NOMO-1 treated with dmso at 0.1 percent for 144 hours (cell line): Measurements from ENCODE around the gene TAOK1.
"Not testable (repeated sequence)": the region's sequence is repeated elsewhere in the genome, so short reads cannot be mapped to it uniquely, and the experiment has no call there.

Source experiments
- DNase-seq: peaks from one replicate; lab custom pipeline; 2025; ENCODE audit not compliant: unreplicated experiment; lab: John Stamatoyannopoulos, UW

TAOK1 gene

GRCh38 chr17:29389982-29390850, at the start of gene TAOK1:
TSS of gene TAOK1 (plus strand) at chr17:29390363. CDS start at chr17:29451549, 61,186 bp downstream.
- DNase-seq: peak; percentile 97

DNA sequence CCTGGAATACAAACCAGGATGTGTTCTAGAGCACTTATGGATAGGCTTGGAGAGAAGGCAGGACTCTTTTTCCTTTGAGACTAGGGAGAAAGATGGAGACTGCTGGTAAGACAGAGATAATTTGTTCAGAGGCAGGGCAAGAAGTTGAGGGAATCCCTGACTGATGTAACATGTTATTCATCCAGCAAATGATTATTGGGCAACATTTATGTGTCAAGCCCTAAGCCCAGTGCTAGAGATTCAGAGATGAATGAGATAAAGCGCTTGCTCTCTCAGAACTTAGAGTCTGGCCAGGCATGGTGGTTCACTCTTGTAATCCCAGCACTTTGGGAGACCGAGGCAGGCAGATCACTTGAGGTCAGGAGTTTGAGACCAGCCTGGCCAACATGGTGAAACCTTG, 48.4 kb upstream of the TAOK1 start:
- peak; percentile 37 for DNase-seq

DNA sequence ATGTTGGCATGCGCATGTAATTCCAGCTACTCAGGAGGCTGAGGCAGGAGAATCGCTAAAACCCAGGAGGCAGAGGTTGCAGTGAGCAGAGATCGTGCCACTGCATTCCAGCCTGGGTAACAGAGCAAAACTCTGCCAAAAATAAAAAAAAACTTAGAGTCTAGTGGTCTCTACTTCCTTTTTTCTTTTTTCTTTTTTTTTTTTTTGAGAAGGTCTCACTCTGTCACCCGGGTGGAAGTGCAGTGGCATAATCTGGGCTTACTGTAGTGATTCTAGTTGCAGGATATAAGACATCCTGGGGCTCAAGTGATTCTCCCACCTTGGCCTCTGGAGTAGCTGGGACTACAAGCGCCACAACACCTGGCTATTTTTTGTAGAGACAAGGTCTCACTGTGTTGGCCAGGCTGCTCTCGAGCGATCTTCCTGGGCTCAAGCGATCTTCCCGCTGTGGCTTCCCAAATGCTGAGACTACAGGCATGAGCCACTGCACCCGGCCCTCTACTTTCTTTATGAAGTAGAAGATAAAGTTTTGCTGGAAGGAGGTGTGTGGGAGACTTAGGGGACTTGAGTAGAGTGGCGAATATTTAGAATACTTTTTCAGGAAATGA, 47.9 kb upstream of the TAOK1 start:
- DNase-seq: peak; percentile 49

- DNase-seq: no peak
Observed at GRCh38 chr17:29344201-29344856, 45.8 kb upstream of the TAOK1 start.

GRCh38 chr17:29345066-29345465, 45.1 kb upstream of the TAOK1 start:
- no peak for DNase-seq

GRCh38 chr17:29345470-29345869, 44.7 kb upstream of the TAOK1 start:
- DNase-seq: not testable (repeated sequence)

DNA sequence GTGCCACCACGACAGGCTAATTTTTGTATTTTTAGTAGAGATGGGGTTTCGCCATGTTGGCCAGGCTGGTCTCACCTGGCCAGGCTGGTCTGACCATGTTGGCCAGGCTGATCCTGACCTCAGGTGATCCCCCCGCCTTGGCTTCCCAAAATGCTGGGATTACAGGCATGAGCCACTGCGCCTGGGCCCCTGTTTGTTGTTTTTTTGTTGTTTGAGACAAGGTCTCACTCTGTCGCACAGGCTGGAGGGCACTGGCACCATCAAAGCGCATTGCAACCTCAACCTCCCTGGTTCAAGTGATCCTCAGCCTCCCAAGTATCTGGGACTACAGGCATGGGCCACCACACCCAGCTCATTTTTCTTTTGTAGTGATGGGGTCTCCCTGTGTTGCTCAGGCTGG, 43.7 kb upstream of the TAOK1 start:
- no peak for DNase-seq

GRCh38 chr17:29347831-29348629, 42.1 kb upstream of the TAOK1 start:
- DNase-seq: no peak

GRCh38 chr17:29349409-29349808, 40.8 kb upstream of the TAOK1 start:
- DNase-seq: no peak

GRCh38 chr17:29352146-29352545, 38.0 kb upstream of the TAOK1 start:
- no peak for DNase-seq

- no peak for DNase-seq
Observed at GRCh38 chr17:29357232-29357631, 32.9 kb upstream of the TAOK1 start.

- DNase-seq: peak; percentile 10
Observed at GRCh38 chr17:29357821-29358232, 32.3 kb upstream of the TAOK1 start.

DNA sequence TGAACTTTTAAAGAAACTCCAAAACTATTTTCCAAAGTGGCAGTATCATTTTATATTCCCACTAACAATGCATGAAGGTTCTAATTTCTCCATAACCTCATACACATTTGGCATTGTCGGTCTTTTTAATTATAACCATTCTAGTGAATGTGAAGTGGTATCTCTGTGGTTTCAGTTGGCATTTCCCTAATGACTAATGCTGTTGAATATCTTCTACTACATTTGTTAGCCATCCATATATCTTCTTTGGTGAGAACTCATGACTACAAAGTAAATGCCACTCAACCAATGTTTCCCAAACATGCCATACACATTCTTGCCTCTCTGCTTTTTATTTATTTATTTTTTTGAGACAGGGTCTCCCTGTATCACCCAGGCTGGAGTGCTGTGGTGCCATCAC, 31.7 kb upstream of the TAOK1 start:
- no peak for DNase-seq

- DNase-seq: no peak
Observed at GRCh38 chr17:29359777-29360176, 30.4 kb upstream of the TAOK1 start.

GRCh38 chr17:29363716-29364115, 26.4 kb upstream of the TAOK1 start:
- no peak for DNase-seq

GRCh38 chr17:29364691-29365090, 25.5 kb upstream of the TAOK1 start:
- DNase-seq: no peak

- no peak for DNase-seq
Observed at GRCh38 chr17:29368161-29368560, 22.0 kb upstream of the TAOK1 start.

DNA sequence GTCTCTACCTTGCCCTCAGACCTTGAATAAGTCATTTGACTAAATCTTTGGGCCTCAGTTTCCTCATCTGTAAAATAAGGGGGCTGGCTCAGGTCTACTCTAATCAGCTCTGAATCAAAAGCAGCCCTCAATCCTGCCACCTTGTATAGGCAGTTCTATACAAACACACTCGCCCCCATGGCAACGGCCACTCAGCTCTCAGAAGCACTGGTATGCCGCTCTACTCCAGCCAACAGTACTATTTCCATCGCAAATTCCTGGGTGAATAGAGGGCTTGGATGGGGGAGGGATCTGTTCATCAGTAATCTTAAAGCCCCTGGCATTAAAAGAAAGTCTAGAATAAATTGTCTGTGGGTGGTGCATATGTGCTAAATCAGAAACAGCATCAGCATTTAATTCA, 21.2 kb upstream of the TAOK1 start:
- DNase-seq: no peak

DNA sequence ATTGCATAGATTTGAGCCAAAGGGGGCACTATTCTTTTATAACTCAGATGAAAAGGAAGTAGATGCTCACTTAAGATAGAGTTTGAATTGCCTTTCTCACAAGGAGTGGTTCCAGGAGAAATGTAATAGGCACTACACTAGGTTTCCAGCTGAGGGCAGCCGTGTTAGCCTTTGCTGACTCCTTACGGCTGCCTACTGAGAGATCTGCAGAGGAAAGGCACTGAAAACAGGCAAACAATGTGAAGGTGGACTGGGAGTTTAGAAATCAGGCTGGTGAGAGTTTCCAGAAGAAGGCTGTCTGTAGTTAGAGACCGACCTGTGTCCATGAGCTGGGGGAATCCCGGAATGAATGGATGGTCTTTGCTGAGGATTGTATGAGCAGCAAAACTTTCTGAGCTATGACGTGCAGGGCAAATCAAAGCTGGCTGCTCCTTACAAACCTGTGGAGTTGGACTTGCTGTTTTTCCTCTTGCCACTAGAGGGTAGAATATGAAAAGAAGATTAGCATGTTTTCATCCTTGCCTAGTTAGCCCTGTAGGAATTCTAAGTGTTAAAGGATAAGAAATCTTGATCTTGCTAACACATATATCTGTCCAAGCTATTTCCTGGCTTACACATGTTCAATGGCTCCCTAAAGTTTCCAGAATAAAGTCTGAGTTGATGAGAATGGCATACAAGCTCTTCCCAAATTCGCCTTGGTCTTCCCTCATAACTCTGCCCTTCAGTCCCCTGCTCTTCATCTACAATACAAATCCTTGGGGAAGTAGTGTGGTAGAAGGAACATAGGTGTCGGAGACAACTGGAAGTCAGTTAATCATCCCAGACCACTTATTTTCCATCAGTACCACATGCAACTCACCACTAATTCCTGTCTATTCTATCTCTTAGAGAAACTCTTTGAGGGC, 20.1 kb upstream of the TAOK1 start:
- DNase-seq: peak; percentile 65

DNA sequence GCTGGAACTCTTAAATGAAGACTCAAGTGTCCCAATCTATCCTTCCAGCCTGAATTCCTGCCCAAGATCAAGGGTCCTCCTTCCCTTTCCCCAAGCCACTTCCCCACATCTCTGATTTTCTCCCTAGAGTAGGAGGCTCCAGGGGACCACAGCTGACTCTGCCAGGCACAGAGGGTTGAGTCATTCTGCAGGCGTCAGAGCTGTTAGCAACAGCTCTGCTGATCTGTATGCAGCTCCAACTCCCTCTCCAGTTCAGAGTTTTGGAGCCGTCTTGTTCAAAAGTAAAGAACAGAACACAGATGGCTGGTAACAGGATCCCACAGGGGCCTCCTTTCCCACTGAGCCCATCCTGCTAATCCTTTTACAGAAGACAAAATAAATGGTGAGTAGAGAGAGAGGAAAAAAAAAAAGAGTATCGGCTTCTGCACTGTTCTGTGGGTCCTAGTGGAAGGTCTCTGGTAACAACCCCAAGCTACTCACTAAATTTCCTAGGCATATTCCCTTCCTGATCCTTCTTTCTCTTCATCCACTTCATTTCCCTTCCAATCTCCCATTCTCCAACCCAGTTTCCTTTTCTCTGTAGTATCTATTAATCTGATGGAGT, 13.4 kb upstream of the TAOK1 start:
- DNase-seq: no peak
